Mammary epithelial cell (primary cell): Measurements from ENCODE around the gene GPX4.

Experiments used
- EZH2 ChIP-seq: IDR thresholded peaks from 2 replicates; pipeline ENCODE4 v1.6.1; 2012; ENCODE audit warnings: low read length, inconsistent platforms, borderline replicate concordance
- TF ChIP-seq, protein P1 (sequence below), 2 donors: IDR thresholded peaks in 1 of 2; conservative IDR thresholded peaks in 1 of 2; 2 replicates each; pipeline ENCODE4 v1.5.1; 2011 to 2012; ENCODE audit warnings: inconsistent platforms in 2 of 2, low read length in 2 of 2, mild to moderate bottlenecking in 2 of 2, control low read depth in 1 of 2, low read depth in 1 of 2; ENCODE audit not compliant: insufficient read depth in 1 of 2; ENCODE audit errors: extremely low read depth in 1 of 2

- TF ChIP-seq, protein P1, sequence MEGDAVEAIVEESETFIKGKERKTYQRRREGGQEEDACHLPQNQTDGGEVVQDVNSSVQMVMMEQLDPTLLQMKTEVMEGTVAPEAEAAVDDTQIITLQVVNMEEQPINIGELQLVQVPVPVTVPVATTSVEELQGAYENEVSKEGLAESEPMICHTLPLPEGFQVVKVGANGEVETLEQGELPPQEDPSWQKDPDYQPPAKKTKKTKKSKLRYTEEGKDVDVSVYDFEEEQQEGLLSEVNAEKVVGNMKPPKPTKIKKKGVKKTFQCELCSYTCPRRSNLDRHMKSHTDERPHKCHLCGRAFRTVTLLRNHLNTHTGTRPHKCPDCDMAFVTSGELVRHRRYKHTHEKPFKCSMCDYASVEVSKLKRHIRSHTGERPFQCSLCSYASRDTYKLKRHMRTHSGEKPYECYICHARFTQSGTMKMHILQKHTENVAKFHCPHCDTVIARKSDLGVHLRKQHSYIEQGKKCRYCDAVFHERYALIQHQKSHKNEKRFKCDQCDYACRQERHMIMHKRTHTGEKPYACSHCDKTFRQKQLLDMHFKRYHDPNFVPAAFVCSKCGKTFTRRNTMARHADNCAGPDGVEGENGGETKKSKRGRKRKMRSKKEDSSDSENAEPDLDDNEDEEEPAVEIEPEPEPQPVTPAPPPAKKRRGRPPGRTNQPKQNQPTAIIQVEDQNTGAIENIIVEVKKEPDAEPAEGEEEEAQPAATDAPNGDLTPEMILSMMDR (conservative IDR thresholded peaks at IDR 0.05 in 1 of 2, IDR thresholded peaks at IDR 0.05 in 1 of 2; ENCODE audit: extremely low read depth in 1 of 2, insufficient read depth in 1 of 2, low read depth in 1 of 2, low read length in 2 of 2) = no peak
- no peak for TF ChIP-seq EZH2
These were observed 8.7 kb upstream of the GPX4 start, which contains the start of gene POLR2E for GRCh38 chr19:1094978-1095701.
